GM10266 (cell line): ENCODE results near the gene DUSP10.

Experiments
- DNase-seq: peaks from one replicate; pipeline ENCODE4 v3.0.0; 2012; ENCODE audit errors: extremely low spot score
- CTCF ChIP-seq: IDR thresholded peaks from 2 replicates; pipeline ENCODE4 v1.5.1; 2012; ENCODE audit warnings: mild to moderate bottlenecking, low read depth; ENCODE audit not compliant: control insufficient read depth, insufficient read depth; ENCODE audit errors: missing control alignments

DUSP10 gene

GRCh38 chr1:221742555-221743415, 896 bp upstream of the DUSP10 start:
- TF ChIP-seq CTCF = peak; percentile 16
- peak; percentile 82 for DNase-seq

- peak; percentile 10 for DNase-seq
- no peak for TF ChIP-seq CTCF
Measured at GRCh38 chr1:221740993-221741702, 741 bp downstream of the DUSP10 start.

- TF ChIP-seq CTCF = no peak
- DNase-seq = peak; percentile 11
Measured at GRCh38 chr1:221740369-221740992, 1.4 kb downstream of the DUSP10 start.

- TF ChIP-seq CTCF = no peak
- DNase-seq = no peak
Measured at GRCh38 chr1:221739677-221740025, 2.2 kb downstream of the DUSP10 start.

- no peak for TF ChIP-seq CTCF
- no peak for DNase-seq
Measured at GRCh38 chr1:221739018-221739676, 2.7 kb downstream of the DUSP10 start.

- no peak for TF ChIP-seq CTCF
Measured at GRCh38 chr1:221736714-221737113, 5.2 kb downstream of the DUSP10 start.

More at GRCh38 chr1:221736714-221737113, 5.2 kb downstream of the DUSP10 start:
- no peak for DNase-seq
